Measurements from ENCODE around the gene MRPL12.

MRPL12 gene

GRCh38 chr17:81741594-81742452, 38.7 kb downstream of the MRPL12 start:
- no peak for DNase-seq
